GM23338 (cell line): ENCODE data around the gene SLC16A12. TPM values are rescaled to one million over a fixed set of nuclear protein-coding genes. Genes with fewer than 3 reads are reported as not detected.

Experiments
- ATAC-seq: fragments of 200-7000 bp; cut with Tn5 transposase; 3 replicates; pipeline ENCODE4 v1.9.1; 2020
- DNase-seq: peaks from one replicate; pipeline ENCODE4 v3.0.0-alpha.2; 2015; ENCODE audit warnings: low spot score
- H2AFZ ChIP-seq: fragments of 200-600 bp; sonication (generic); 2 replicates; pipeline ENCODE4 v1.8.0; 2016; ENCODE audit warnings: antibody characterized with exemption, mild to moderate bottlenecking, moderate library complexity
- H3F3A ChIP-seq: fragments of 200-600 bp; sonication (generic); replicated peaks from 2 replicates; pipeline ENCODE4 v1.8.0; 2017; ENCODE audit warnings: antibody characterized with exemption, mixed run types, low read depth
- H3K27ac ChIP-seq: fragments of 200-600 bp; sonication (generic); 2 replicates; pipeline ENCODE4 v1.6.1; 2016; ENCODE audit warnings: low read depth
- H3K27me3 ChIP-seq: fragments of 200-600 bp; sonication (generic); 2 replicates; pipeline ENCODE4 v1.8.0; 2016; ENCODE audit warnings: mild to moderate bottlenecking, mixed run types, moderate library complexity; ENCODE audit not compliant: insufficient read depth
- H3K36me3 ChIP-seq: fragments of 200-600 bp; sonication (generic); 2 replicates; pipeline ENCODE4 v1.8.0; 2016; ENCODE audit warnings: mild to moderate bottlenecking; ENCODE audit not compliant: insufficient read depth
- H3K4me1 ChIP-seq: fragments of 200-600 bp; sonication (generic); 2 replicates; pipeline ENCODE4 v1.8.0; 2016; ENCODE audit warnings: mild to moderate bottlenecking, moderate library complexity; ENCODE audit not compliant: insufficient read depth
- H3K4me2 ChIP-seq: fragments of 200-600 bp; sonication (generic); 2 replicates; pipeline ENCODE4 v1.7.1; 2017; ENCODE audit warnings: mixed run types
- H3K4me3 ChIP-seq: fragments of 200-600 bp; sonication (generic); 2 replicates; pipeline ENCODE4 v1.6.1; 2016; ENCODE audit warnings: mixed run types
- H3K79me2 ChIP-seq: fragments of 200-600 bp; sonication (generic); replicated peaks from 2 replicates; pipeline ENCODE4 v1.8.0; 2017; ENCODE audit warnings: mild to moderate bottlenecking; ENCODE audit not compliant: insufficient read depth
- H3K9me2 ChIP-seq: fragments of 200-600 bp; sonication (generic); 2 replicates; pipeline ENCODE4 v1.8.0; 2017; ENCODE audit not compliant: insufficient read depth
- H4K20me1 ChIP-seq: fragments of 200-600 bp; sonication (generic); replicated peaks from 2 replicates; pipeline ENCODE4 v1.8.0; 2017; ENCODE audit warnings: mild to moderate bottlenecking; ENCODE audit not compliant: insufficient read depth
- H3K27ac Mint-ChIP-seq: 2 replicates; pipeline ENCODE4 v1.8.0; 2020; ENCODE audit warnings: inconsistent platforms, mild to moderate bottlenecking, moderate library complexity, mixed read lengths
- H3K27me3 Mint-ChIP-seq: 3 replicates; pipeline ENCODE4 v1.8.0; 2022; ENCODE audit warnings: low read depth, mild to moderate bottlenecking, moderate library complexity, mixed read lengths, inconsistent platforms; ENCODE audit not compliant: insufficient read depth, poor library complexity
- H3K36me3 Mint-ChIP-seq: 3 replicates; pipeline ENCODE4 v1.8.0; 2021; ENCODE audit warnings: low read depth, mild to moderate bottlenecking, inconsistent platforms, moderate library complexity, mixed read lengths
- H3K4me1 Mint-ChIP-seq: 3 replicates; pipeline ENCODE4 v1.8.0; 2020; ENCODE audit warnings: mild to moderate bottlenecking, inconsistent platforms, mixed read lengths
- H3K4me3 Mint-ChIP-seq: 3 replicates; pipeline ENCODE4 v1.8.0; 2021; ENCODE audit warnings: moderate library complexity, mild to moderate bottlenecking, inconsistent platforms, mixed read lengths
- H3K9me3 Mint-ChIP-seq: 3 replicates; pipeline ENCODE4 v1.8.0; 2020; ENCODE audit warnings: moderate library complexity, mild to moderate bottlenecking, inconsistent platforms, mixed read lengths
- CREB1 ChIP-seq: fragments of 250-450 bp; sonication (Bioruptor Pico); IDR thresholded peaks from 2 replicates; pipeline ENCODE4 v1.5.0; 2020; ENCODE audit warnings: low read depth, mild to moderate bottlenecking, moderate library complexity
- EZH2 ChIP-seq: fragments of 200-600 bp; sonication (generic); IDR thresholded peaks from one replicate; pipeline ENCODE4 v1.8.0; 2017; ENCODE audit warnings: antibody characterized with exemption, mild to moderate bottlenecking, low read depth; ENCODE audit not compliant: unreplicated experiment
- EZH2phosphoT487 ChIP-seq: fragments of 200-600 bp; sonication (generic); IDR thresholded peaks from one replicate; pipeline ENCODE4 v1.8.1; 2018; ENCODE audit warnings: antibody characterized with exemption; ENCODE audit not compliant: unreplicated experiment
- JUNB ChIP-seq: IDR thresholded peaks from one replicate; pipeline ENCODE4 v1.6.1; 2016; ENCODE audit warnings: antibody characterized with exemption; ENCODE audit not compliant: unreplicated experiment
- NANOG ChIP-seq: IDR thresholded peaks from 2 replicates; pipeline ENCODE4 v1.6.1; 2016; ENCODE audit warnings: antibody characterized with exemption, borderline replicate concordance
- POLR2AphosphoS5 ChIP-seq: IDR thresholded peaks from 2 replicates; pipeline ENCODE4 v1.6.1; 2016; ENCODE audit warnings: antibody characterized with exemption, low read depth
- STAT1 ChIP-seq: IDR thresholded peaks from one replicate; pipeline ENCODE4 v1.6.1; 2016; ENCODE audit warnings: antibody characterized with exemption; ENCODE audit not compliant: unreplicated experiment
- ZNF114 ChIP-seq: fragments of 250-450 bp; sonication (Bioruptor Pico); IDR thresholded peaks from 2 replicates; pipeline ENCODE4 v1.5.0; 2020; ENCODE audit warnings: mild to moderate bottlenecking, moderate library complexity
- ZNF331 ChIP-seq: fragments of 250-450 bp; sonication (Bioruptor Pico); IDR thresholded peaks from 2 replicates; pipeline ENCODE4 v1.5.0; 2020; ENCODE audit warnings: low read depth, mild to moderate bottlenecking, moderate library complexity
- polyA plus RNA-seq: library from polyadenylated mRNA; unstranded; fragments of >200 nt; fragmentation: Nextera tagmentation; extraction: Ambion mirVana; gene quantifications from 2 replicates; pipeline ENCODE4 v1.2.1, GENCODE V29; 2016
- total RNA-seq: library from RNA; depleted of rRNA; stranded (reverse); fragments of >200 nt; shearing (Covaris generic); gene quantifications from 2 replicates; pipeline ENCODE4 v1.2.3, GENCODE V29; 2014
- TF ChIP-seq, protein P1 (sequence below): IDR thresholded peaks from 2 replicates; pipeline ENCODE4 v1.6.1; 2016; ENCODE audit warnings: antibody characterized with exemption
- TF ChIP-seq, protein P2 (sequence below): fragments of 250-450 bp; sonication (Bioruptor Pico); IDR thresholded peaks from 2 replicates; pipeline ENCODE4 v1.5.0; 2020; ENCODE audit warnings: mild to moderate bottlenecking, moderate library complexity
- TF ChIP-seq, protein P3 (sequence below): IDR thresholded peaks from one replicate; pipeline ENCODE4 v1.6.1; 2018; ENCODE audit warnings: antibody characterized with exemption; ENCODE audit not compliant: unreplicated experiment
- TF ChIP-seq, protein P4 (sequence below), 2 experiments: fragments of 200-600 bp in 1 of 2; sonication (generic) in 1 of 2; conservative IDR thresholded peaks; 2 replicates each; pipeline versions ENCODE4 v1.5.1 to v1.6.1; 2016 to 2017; ENCODE audit warnings: antibody characterized with exemption in 2 of 2, low read depth in 2 of 2, mild to moderate bottlenecking in 2 of 2, moderate library complexity in 1 of 2

SLC16A12 gene
- total and polyA plus RNA-seq, 2 experiments from 2014 or later = 0.84 to 2.0 TPM

DNA sequence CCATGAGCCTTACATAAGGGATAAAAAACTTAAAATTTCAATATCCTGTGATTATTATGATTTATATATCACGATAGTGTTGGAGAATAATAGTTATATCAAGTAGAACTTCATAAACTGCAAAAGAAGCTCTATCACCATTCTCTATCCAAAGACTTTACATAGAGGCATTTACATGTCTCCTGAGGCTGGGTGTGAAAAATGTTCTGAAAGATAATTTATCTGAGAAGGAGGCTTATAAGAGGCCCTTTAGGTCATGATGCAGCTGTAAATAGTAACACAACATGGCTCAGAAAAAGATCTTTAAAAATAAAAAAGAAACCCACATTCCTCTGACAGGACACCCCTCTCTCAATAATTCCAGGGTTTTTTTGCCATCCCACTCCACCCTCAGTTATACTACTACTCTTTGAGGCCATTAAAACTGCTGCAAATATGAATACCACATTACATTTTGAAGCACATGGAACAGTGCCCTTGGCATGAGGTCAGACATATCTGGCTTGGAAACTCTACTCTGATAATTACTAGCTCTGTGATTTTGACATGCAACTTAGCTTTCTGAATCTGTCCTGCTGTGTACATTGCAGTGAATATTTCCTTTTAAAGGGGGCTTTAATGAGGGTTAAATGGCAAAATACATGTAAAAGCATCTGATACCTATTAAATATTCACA, 55.5 kb downstream of the SLC16A12 start:
- Histone ChIP-seq H3K4me2 (no peak overlapping the region), H3F3A (no peaks in the 10 kb centered on the region), H4K20me1 (no peaks in the 10 kb centered on the region), H3K79me2 (no peaks in the 10 kb centered on the region), H3K9me2 (no peaks in the 10 kb centered on the region), H2AFZ (no peak overlapping the region), H3K27me3 (no peaks in the 10 kb centered on the region), H3K4me3 (no peak overlapping the region), H3K27ac (no peak overlapping the region), H3K36me3 (no peaks in the 10 kb centered on the region), H3K4me1 (0 out of 2 replicates have a peak, but pooled peaks cover 4% of the 10 kb centered on the region)
- DNase-seq = no peak
- Mint-ChIP-seq H3K27ac (no peak overlapping the region), H3K4me1 (peaks cover 27% of the 10 kb centered on the region), H3K27me3 (no peaks in the 10 kb centered on the region), H3K36me3 (no peaks in the 10 kb centered on the region), H3K9me3 (no peaks in the 10 kb centered on the region; the same call in 2 of the 3 replicates), H3K4me3 (no peak overlapping the region)
- no peak for ATAC-seq
- TF ChIP-seq STAT1 (no peak), JUNB (no peak), NANOG (no peak), POLR2AphosphoS5 (no peak), ZNF114 (CRISPR knock-in tag) (no peak), CREB1 (CRISPR knock-in tag) (no peak), ZNF331 (CRISPR knock-in tag) (no peak), EZH2phosphoT487 (no peak), EZH2 (no peak)
- TF ChIP-seq, protein P1, sequence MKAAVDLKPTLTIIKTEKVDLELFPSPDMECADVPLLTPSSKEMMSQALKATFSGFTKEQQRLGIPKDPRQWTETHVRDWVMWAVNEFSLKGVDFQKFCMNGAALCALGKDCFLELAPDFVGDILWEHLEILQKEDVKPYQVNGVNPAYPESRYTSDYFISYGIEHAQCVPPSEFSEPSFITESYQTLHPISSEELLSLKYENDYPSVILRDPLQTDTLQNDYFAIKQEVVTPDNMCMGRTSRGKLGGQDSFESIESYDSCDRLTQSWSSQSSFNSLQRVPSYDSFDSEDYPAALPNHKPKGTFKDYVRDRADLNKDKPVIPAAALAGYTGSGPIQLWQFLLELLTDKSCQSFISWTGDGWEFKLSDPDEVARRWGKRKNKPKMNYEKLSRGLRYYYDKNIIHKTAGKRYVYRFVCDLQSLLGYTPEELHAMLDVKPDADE = no peak
- TF ChIP-seq, protein P2, sequence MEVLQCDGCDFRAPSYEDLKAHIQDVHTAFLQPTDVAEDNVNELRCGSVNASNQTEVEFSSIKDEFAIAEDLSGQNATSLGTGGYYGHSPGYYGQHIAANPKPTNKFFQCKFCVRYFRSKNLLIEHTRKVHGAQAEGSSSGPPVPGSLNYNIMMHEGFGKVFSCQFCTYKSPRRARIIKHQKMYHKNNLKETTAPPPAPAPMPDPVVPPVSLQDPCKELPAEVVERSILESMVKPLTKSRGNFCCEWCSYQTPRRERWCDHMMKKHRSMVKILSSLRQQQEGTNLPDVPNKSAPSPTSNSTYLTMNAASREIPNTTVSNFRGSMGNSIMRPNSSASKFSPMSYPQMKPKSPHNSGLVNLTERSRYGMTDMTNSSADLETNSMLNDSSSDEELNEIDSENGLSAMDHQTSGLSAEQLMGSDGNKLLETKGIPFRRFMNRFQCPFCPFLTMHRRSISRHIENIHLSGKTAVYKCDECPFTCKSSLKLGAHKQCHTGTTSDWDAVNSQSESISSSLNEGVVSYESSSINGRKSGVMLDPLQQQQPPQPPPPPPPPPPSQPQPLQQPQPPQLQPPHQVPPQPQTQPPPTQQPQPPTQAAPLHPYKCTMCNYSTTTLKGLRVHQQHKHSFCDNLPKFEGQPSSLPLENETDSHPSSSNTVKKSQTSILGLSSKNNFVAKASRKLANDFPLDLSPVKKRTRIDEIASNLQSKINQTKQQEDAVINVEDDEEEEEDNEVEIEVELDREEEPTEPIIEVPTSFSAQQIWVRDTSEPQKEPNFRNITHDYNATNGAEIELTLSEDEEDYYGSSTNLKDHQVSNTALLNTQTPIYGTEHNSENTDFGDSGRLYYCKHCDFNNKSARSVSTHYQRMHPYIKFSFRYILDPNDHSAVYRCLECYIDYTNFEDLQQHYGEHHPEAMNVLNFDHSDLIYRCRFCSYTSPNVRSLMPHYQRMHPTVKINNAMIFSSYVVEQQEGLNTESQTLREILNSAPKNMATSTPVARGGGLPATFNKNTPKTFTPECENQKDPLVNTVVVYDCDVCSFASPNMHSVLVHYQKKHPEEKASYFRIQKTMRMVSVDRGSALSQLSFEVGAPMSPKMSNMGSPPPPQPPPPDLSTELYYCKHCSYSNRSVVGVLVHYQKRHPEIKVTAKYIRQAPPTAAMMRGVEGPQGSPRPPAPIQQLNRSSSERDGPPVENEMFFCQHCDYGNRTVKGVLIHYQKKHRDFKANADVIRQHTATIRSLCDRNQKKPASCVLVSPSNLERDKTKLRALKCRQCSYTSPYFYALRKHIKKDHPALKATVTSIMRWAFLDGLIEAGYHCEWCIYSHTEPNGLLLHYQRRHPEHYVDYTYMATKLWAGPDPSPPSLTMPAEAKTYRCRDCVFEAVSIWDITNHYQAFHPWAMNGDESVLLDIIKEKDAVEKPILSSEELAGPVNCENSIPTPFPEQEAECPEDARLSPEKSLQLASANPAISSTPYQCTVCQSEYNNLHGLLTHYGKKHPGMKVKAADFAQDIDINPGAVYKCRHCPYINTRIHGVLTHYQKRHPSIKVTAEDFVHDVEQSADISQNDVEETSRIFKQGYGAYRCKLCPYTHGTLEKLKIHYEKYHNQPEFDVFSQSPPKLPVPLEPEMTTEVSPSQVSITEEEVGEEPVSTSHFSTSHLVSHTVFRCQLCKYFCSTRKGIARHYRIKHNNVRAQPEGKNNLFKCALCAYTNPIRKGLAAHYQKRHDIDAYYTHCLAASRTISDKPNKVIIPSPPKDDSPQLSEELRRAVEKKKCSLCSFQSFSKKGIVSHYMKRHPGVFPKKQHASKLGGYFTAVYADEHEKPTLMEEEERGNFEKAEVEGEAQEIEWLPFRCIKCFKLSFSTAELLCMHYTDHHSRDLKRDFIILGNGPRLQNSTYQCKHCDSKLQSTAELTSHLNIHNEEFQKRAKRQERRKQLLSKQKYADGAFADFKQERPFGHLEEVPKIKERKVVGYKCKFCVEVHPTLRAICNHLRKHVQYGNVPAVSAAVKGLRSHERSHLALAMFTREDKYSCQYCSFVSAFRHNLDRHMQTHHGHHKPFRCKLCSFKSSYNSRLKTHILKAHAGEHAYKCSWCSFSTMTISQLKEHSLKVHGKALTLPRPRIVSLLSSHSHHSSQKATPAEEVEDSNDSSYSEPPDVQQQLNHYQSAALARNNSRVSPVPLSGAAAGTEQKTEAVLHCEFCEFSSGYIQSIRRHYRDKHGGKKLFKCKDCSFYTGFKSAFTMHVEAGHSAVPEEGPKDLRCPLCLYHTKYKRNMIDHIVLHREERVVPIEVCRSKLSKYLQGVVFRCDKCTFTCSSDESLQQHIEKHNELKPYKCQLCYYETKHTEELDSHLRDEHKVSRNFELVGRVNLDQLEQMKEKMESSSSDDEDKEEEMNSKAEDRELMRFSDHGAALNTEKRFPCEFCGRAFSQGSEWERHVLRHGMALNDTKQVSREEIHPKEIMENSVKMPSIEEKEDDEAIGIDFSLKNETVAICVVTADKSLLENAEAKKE (CRISPR knock-in tag) = no peak
- TF ChIP-seq, protein P3, sequence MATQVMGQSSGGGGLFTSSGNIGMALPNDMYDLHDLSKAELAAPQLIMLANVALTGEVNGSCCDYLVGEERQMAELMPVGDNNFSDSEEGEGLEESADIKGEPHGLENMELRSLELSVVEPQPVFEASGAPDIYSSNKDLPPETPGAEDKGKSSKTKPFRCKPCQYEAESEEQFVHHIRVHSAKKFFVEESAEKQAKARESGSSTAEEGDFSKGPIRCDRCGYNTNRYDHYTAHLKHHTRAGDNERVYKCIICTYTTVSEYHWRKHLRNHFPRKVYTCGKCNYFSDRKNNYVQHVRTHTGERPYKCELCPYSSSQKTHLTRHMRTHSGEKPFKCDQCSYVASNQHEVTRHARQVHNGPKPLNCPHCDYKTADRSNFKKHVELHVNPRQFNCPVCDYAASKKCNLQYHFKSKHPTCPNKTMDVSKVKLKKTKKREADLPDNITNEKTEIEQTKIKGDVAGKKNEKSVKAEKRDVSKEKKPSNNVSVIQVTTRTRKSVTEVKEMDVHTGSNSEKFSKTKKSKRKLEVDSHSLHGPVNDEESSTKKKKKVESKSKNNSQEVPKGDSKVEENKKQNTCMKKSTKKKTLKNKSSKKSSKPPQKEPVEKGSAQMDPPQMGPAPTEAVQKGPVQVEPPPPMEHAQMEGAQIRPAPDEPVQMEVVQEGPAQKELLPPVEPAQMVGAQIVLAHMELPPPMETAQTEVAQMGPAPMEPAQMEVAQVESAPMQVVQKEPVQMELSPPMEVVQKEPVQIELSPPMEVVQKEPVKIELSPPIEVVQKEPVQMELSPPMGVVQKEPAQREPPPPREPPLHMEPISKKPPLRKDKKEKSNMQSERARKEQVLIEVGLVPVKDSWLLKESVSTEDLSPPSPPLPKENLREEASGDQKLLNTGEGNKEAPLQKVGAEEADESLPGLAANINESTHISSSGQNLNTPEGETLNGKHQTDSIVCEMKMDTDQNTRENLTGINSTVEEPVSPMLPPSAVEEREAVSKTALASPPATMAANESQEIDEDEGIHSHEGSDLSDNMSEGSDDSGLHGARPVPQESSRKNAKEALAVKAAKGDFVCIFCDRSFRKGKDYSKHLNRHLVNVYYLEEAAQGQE = no peak
- TF ChIP-seq, protein P4, sequence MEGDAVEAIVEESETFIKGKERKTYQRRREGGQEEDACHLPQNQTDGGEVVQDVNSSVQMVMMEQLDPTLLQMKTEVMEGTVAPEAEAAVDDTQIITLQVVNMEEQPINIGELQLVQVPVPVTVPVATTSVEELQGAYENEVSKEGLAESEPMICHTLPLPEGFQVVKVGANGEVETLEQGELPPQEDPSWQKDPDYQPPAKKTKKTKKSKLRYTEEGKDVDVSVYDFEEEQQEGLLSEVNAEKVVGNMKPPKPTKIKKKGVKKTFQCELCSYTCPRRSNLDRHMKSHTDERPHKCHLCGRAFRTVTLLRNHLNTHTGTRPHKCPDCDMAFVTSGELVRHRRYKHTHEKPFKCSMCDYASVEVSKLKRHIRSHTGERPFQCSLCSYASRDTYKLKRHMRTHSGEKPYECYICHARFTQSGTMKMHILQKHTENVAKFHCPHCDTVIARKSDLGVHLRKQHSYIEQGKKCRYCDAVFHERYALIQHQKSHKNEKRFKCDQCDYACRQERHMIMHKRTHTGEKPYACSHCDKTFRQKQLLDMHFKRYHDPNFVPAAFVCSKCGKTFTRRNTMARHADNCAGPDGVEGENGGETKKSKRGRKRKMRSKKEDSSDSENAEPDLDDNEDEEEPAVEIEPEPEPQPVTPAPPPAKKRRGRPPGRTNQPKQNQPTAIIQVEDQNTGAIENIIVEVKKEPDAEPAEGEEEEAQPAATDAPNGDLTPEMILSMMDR (conservative IDR thresholded peaks at IDR 0.05; ENCODE audit: low read depth in 2 of 2) = no peak
